Stomach (tissue), 9 donors: ENCODE results near the gene CDK1. TPM values are rescaled to one million over a fixed set of nuclear protein-coding genes. Genes with fewer than 3 reads are reported as not detected.

Source experiments
- DNase-seq, 2 donors: peaks; one replicate each; pipeline versions ENCODE4 v3.0.0 to v3.0.0-alpha.2; 2013 to 2019
- H3K27ac ChIP-seq, 5 donors: fragments of 200-600 bp in 4 of 5; sonication (generic) in 4 of 5; one replicate each; pipeline ENCODE4 v1.5.1; 2013 to 2019; ENCODE audit warnings: mild to moderate bottlenecking in 1 of 5, moderate library complexity in 1 of 5
- H3K27me3 ChIP-seq, 3 donors: fragments of 200-600 bp; sonication (generic); one replicate each; pipeline ENCODE4 v1.5.1; 2017 to 2019; ENCODE audit warnings: mixed run types in 1 of 3
- H3K36me3 ChIP-seq, 4 donors: fragments of 200-600 bp; sonication (generic); 1 replicate in 3 of 4; 2 replicates in 1 of 4; pipeline ENCODE4 v1.5.1; 2016 to 2019
- H3K4me1 ChIP-seq, 4 donors: fragments of 200-600 bp; sonication (generic); one replicate each; pipeline ENCODE4 v1.5.1; 2016 to 2019
- H3K4me3 ChIP-seq, 4 donors: fragments of 200-600 bp; sonication (generic) in 3 of 4; one replicate each; pipeline ENCODE4 v1.5.1; 2016 to 2019; ENCODE audit warnings: mild to moderate bottlenecking in 1 of 4
- H3K9me3 ChIP-seq, 4 donors: fragments of 200-600 bp; sonication (generic); one replicate each; pipeline ENCODE4 v1.5.1; 2016 to 2019
- EP300 ChIP-seq: sonication (generic); formaldehyde crosslinking; IDR thresholded peaks from one replicate; pipeline ENCODE4 v1.6.1; 2017; ENCODE audit warnings: antibody characterized with exemption
- POLR2A ChIP-seq, 4 donors: fragments of 450-650 bp; IDR thresholded peaks; one replicate each; pipeline ENCODE4 v1.6.1; 2016; ENCODE audit warnings: antibody characterized with exemption in 4 of 4, control low read depth in 2 of 4, mild to moderate bottlenecking in 1 of 4, moderate library complexity in 1 of 4
- POLR2AphosphoS5 ChIP-seq, 3 donors: sonication (generic); formaldehyde crosslinking; IDR thresholded peaks; one replicate each; pipeline ENCODE4 v1.6.1; 2016; ENCODE audit warnings: antibody characterized with exemption in 3 of 3
- WGBS, 5 donors: extraction: QIAGEN DNeasy Blood & Tissue Kit in 3 of 5; methylation state at CpG; one replicate each; pipeline versions ENCODE4 v1.1.5 to v1.1.7; 2013 to 2018; 5-methylcytosine and 5-hydroxymethylcytosine counted together
- intact Hi-C: fragments of 100-400 bp; cut with DNase I; formaldehyde crosslinking; loops from one replicate; pipeline ENCODE4 v1.15.1; 2023; ENCODE audit warnings: low total_unique reads
- polyA plus RNA-seq, 3 donors: library from polyadenylated mRNA; stranded (reverse); fragments of 200-250 nt; gene quantifications; one replicate each; pipeline ENCODE4 v1.2.3, GENCODE V29; 2013
- total RNA-seq, 5 donors: library from RNA; depleted of rRNA; stranded (reverse); fragments of >200 nt; gene quantifications; one replicate each; pipeline versions ENCODE4 v1.1.0 to v1.2.3, GENCODE V29; 2014 to 2016
- TF ChIP-seq, protein P1 (sequence below), 7 experiments: fragments of 450-650 bp in 4 of 7; fragments of 200-600 bp in 3 of 7; sonication (generic) in 3 of 7; IDR thresholded peaks; one replicate each; pipeline ENCODE4 v1.5.1; 2016 to 2019; ENCODE audit warnings: antibody characterized with exemption in 7 of 7, control low read depth in 2 of 7, mild to moderate bottlenecking in 1 of 7
- donor health status: healthy with polysubstance abuse.
- donor health status: Bipolar disorder and iron deficiency.
- donor health status: healthy.

CDK1 gene
- total and polyA plus RNA-seq, 8 donors, result 1.8 to 33.2 (median 4.7) TPM

DNA sequence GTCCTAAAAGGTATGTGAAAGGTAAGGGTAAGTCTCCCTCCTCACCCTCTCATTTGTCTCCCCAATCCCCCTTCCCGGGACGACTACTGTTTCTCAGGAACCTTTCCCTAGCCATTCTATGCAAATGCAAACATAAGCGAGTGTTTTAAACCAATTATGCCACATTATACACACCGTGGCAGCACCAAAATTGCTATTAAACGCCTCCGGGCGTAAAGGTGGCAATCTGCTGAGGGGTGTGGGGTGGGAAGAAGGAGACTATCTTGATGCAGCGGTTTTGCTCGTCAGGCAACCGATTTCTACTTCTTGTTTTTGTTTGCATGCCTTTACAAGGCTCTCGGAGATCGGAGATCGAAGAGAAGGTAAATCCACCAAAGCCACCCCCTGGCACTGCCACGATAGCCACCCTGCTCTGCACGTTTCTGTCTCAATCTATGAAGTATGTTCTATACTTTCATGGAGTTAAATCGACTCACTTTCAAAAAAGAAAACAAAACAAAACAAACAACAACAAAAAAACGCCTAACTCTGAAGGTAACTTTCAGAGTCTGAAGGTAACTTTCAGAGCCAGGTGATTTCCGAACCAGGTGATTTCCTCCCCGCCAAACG is 46.0 kb upstream of the CDK1 start:
- H3K9me3 ChIP-seq, result no peaks in the 10 kb centered on the region
- intact Hi-C loops, result no loop called here
- peaks cover 0 to 35% (median 7%) of the 10 kb centered on the region in 3 donors for H3K27me3 ChIP-seq
- TF ChIP-seq, protein P1, sequence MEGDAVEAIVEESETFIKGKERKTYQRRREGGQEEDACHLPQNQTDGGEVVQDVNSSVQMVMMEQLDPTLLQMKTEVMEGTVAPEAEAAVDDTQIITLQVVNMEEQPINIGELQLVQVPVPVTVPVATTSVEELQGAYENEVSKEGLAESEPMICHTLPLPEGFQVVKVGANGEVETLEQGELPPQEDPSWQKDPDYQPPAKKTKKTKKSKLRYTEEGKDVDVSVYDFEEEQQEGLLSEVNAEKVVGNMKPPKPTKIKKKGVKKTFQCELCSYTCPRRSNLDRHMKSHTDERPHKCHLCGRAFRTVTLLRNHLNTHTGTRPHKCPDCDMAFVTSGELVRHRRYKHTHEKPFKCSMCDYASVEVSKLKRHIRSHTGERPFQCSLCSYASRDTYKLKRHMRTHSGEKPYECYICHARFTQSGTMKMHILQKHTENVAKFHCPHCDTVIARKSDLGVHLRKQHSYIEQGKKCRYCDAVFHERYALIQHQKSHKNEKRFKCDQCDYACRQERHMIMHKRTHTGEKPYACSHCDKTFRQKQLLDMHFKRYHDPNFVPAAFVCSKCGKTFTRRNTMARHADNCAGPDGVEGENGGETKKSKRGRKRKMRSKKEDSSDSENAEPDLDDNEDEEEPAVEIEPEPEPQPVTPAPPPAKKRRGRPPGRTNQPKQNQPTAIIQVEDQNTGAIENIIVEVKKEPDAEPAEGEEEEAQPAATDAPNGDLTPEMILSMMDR (IDR thresholded peaks at IDR 0.05), result no peak
- TF ChIP-seq EP300 (no peak), POLR2AphosphoS5 (IDR thresholded peaks at IDR 0.05) (no peak), POLR2A (IDR thresholded peaks at IDR 0.05) (no peak)
- H3K27ac ChIP-seq, result peak overlapping the region; percentile 84 to 95 (median 87)
- H3K4me1 ChIP-seq, result peaks cover 5 to 26% (median 18%) of the 10 kb centered on the region in 4 donors
- no peaks in the 10 kb centered on the region for H3K36me3 ChIP-seq
- peak overlapping the region; percentile 63 to 80 (median 71) for H3K4me3 ChIP-seq
- 8 to 27% (median 17%) methylated on average over 20 of the region's 20 CpGs for whole genome bisulfite sequencing, 5 donors
- DNase-seq, result peak in 1 of 2 donors; percentile 34

DNA sequence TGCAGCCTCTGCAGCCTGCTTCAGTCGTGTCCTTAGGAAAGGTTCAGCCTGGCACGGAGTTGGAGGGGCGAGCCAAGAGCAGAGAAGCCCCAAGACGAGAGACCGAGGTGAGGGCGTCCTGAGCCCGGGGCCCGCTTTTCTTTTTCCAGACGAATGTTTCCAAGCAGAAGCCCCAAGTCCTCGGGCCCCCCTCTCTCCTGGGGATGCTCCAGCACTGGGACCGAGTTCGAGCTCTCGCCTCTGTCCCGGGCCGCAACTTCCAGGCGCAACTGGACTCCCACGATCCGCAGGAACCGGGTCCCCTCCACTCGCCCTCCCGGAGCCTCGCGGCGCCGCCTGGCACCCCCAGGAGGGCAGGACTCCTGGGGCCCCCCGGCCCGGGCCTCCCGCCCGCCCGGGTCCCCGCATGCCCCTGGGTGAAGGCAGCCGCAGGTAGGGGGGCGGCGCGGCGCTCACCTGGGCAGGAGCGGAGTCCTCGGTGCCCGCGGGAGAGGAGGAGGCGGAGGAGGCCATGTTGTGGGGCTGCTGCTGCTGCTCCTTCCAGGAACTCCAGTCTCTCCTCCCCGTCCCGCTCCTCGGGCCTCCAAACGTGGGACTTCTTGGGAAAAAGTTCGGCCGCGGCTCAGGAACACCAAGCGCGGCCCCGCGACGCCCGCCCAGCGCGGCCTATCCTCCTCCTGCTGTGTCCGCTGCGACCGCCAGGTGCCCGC is 45.3 kb upstream of the CDK1 start:
- peak; percentile 58 to 89 for DNase-seq
- Histone ChIP-seq H3K4me1 (peaks cover 5 to 26% (median 18%) of the 10 kb centered on the region in 4 donors), H3K4me3 (peak overlapping the region; percentile 63 to 80 (median 71)), H3K27ac (peak overlapping the region; percentile 84 to 95 (median 87)), H3K9me3 (no peaks in the 10 kb centered on the region), H3K27me3 (peaks cover 0 to 35% (median 7%) of the 10 kb centered on the region in 3 donors), H3K36me3 (no peaks in the 10 kb centered on the region)
- WGBS, 5 donors, result 1 to 6% (median 1%) methylated on average over 31 to 60 of the region's 60 CpGs
- intact Hi-C loops, result no loop called here
- TF ChIP-seq, protein P1 (IDR thresholded peaks at IDR 0.05), result peak in 4 of 7 experiments; percentile 32 to 67 (median 50)
- no peak for TF ChIP-seq POLR2A (IDR thresholded peaks at IDR 0.05)
- TF ChIP-seq EP300, result no peak
- TF ChIP-seq POLR2AphosphoS5 (IDR thresholded peaks at IDR 0.05), result peak in 2 of 3 donors; percentile 36 to 57

- H3K4me3 ChIP-seq, result peak overlapping the region; percentile 63 to 80 (median 71)
- H3K27me3 ChIP-seq, result peaks cover 0 to 35% (median 7%) of the 10 kb centered on the region in 3 donors
- H3K4me1 ChIP-seq, result peaks cover 5 to 26% (median 18%) of the 10 kb centered on the region in 4 donors
- no peaks in the 10 kb centered on the region for H3K9me3 ChIP-seq
- TF ChIP-seq EP300 (no peak), POLR2A (IDR thresholded peaks at IDR 0.05) (no peak), POLR2AphosphoS5 (IDR thresholded peaks at IDR 0.05) (no peak)
- TF ChIP-seq, protein P1 (IDR thresholded peaks at IDR 0.05), result peak in 1 of 7 experiments; percentile 12
- H3K27ac ChIP-seq, result peak overlapping the region; percentile 84 to 95 (median 87)
- peak in 1 of 2 donors; percentile 78 for DNase-seq
- WGBS, 5 donors, result 1 to 8% (median 3%) methylated on average over 6 to 17 of the region's 17 CpGs
- intact Hi-C loops, result no loop called here
- H3K36me3 ChIP-seq, result no peaks in the 10 kb centered on the region
These were observed 44.8 kb upstream of the CDK1 start for GRCh38 chr10:60733517-60733822.

- Histone ChIP-seq H3K27me3 (peaks cover 0 to 35% (median 7%) of the 10 kb centered on the region in 3 donors), H3K27ac (peak overlapping the region in 4 of 5 donors; percentile 84 to 95 (median 86)), H3K9me3 (no peaks in the 10 kb centered on the region), H3K4me1 (peaks cover 5 to 25% (median 18%) of the 10 kb centered on the region in 4 donors), H3K4me3 (peak overlapping the region; percentile 63 to 80 (median 71)), H3K36me3 (no peaks in the 10 kb centered on the region)
- intact Hi-C loops, result no loop called here
- 62 to 74% (median 68%) methylated on average over 11 of the region's 11 CpGs for WGBS, 5 donors
- DNase-seq, result no peak
- TF ChIP-seq, protein P1 (IDR thresholded peaks at IDR 0.05), result no peak
- TF ChIP-seq POLR2A (IDR thresholded peaks at IDR 0.05) (no peak), EP300 (no peak), POLR2AphosphoS5 (IDR thresholded peaks at IDR 0.05) (no peak)
These were observed 44.5 kb upstream of the CDK1 start for GRCh38 chr10:60733826-60734225.
